ENCODE results near the gene PPIA.

DNA sequence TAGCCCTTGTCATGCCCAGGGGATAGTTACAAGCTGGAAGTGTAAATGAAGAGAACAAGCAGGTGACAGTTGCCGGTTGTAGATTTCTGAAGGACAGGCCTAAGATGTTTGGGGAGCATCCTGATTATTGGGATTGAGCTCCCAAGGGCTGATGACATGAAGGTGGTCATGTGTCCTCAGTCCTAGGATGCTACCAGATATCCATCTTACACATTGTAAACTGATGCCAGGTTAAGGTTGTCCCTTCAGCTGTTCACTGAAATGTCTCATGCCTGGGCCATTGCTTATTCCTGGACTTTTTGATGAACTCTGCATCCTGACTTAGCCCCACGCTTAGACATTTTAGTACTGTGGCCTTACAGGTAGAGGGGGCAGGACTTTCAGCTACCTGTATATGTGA is 46.5 kb upstream of the PPIA start:
- TF ChIP-seq TAF1 (IDR thresholded peaks at IDR 0.05; ENCODE audit: borderline replicate concordance, low read depth, low read length) (no peak), POLR2A (IDR thresholded peaks at IDR 0.05; ENCODE audit: low read depth, low read length) (no peak)
